Panc1 (cell line): Measurements from ENCODE around the gene PLCD3. TPM values are rescaled to one million over a fixed set of nuclear protein-coding genes. Genes with fewer than 3 reads are reported as not detected.

Experiments used
- ATAC-seq: fragments of 200-7000 bp; cut with Tn5 transposase; 2 replicates; pipeline ENCODE4 v1.9.1; 2020; ENCODE audit warnings: mild to moderate bottlenecking, moderate library complexity
- BruUV-seq: library from RNA; stranded (reverse); fragments of 400-500 nt; replicated peaks from 2 replicates; lab custom pipeline; 2021; lab: Mats Ljungman, UMichigan
- CTCF ChIA-PET: fragments of 300-600 bp; sonication (Branson Sonifier 250); formaldehyde crosslinking; loops from one replicate; lab custom pipeline; 2022; ENCODE audit warnings: antibody characterized with exemption; lab: Charles Lee
- POLR2A ChIA-PET: fragments of 300-600 bp; sonication (Branson Sonifier 250); formaldehyde crosslinking; loops from one replicate; lab custom pipeline; 2022; ENCODE audit warnings: antibody characterized with exemption; lab: Charles Lee
- DNase-seq: peaks from one replicate; pipeline ENCODE4 v3.0.0-alpha.2; 2010; ENCODE audit warnings: low read depth, low spot score
- H3K27ac ChIP-seq: 2 replicates; pipeline ENCODE4 v1.5.1; 2011; ENCODE audit warnings: mild to moderate bottlenecking, low read length, inconsistent platforms
- H3K27me3 ChIP-seq: fragments of 200-500 bp; sonication (Bioruptor generic); 2 replicates; pipeline ENCODE4 v1.6.0; 2014; ENCODE audit warnings: low read length, inconsistent platforms; ENCODE audit not compliant: control insufficient read depth, insufficient read depth
- H3K36me3 ChIP-seq: fragments of 200-500 bp; sonication (Bioruptor generic); 2 replicates; pipeline ENCODE4 v1.5.1; 2014; ENCODE audit warnings: inconsistent platforms, mild to moderate bottlenecking, low read length, moderate library complexity; ENCODE audit not compliant: control insufficient read depth, insufficient read depth
- H3K4me1 ChIP-seq: 2 replicates; pipeline ENCODE4 v1.5.1; 2011; ENCODE audit warnings: inconsistent platforms, mild to moderate bottlenecking, low read length, moderate library complexity; ENCODE audit not compliant: control insufficient read depth, insufficient read depth
- H3K4me3 ChIP-seq, 2 experiments: 2 replicates each; pipeline ENCODE4 v1.5.1; 2011 to 2012; ENCODE audit warnings: low read depth in 2 of 2, low read length in 2 of 2, mild to moderate bottlenecking in 2 of 2, inconsistent platforms in 1 of 2, moderate library complexity in 1 of 2
- H3K9me3 ChIP-seq: fragments of 200-500 bp; sonication (Bioruptor generic); 2 replicates; pipeline ENCODE4 v1.5.1; 2014; ENCODE audit warnings: low read depth, mild to moderate bottlenecking, inconsistent platforms, low read length, moderate library complexity; ENCODE audit not compliant: control insufficient read depth, insufficient read depth
- POLR2AphosphoS5 ChIP-seq: IDR thresholded peaks from 2 replicates; pipeline ENCODE4 v1.6.1; 2012; ENCODE audit warnings: mild to moderate bottlenecking, low read depth, low read length, moderate library complexity
- SIN3A ChIP-seq: IDR thresholded peaks from 2 replicates; pipeline ENCODE4 v1.6.1; 2012; ENCODE audit warnings: low read depth, mild to moderate bottlenecking, low read length, moderate library complexity, borderline replicate concordance; ENCODE audit not compliant: insufficient read depth
- TCF7L2 ChIP-seq: IDR thresholded peaks from 2 replicates; pipeline ENCODE4 v1.6.1; 2011; ENCODE audit warnings: mild to moderate bottlenecking, low read depth, low read length, inconsistent platforms
- in situ Hi-C: cut with HindIII; loops from 2 replicates; pipeline ENCODE4 v1.10.0; 2016; ENCODE audit warnings: low sequenced_read_pairs, low pct_unique_long_range_greater_than_20kb
- intact Hi-C: fragments of 100-400 bp; cut with micrococcal nuclease; formaldehyde crosslinking; loops from one replicate; pipeline ENCODE4 v1.10.0; 2022; ENCODE audit not compliant: unreplicated experiment
- total RNA-seq: library from RNA; stranded (reverse); gene quantifications from one replicate; pipeline ENCODE4 v1.2.1, GENCODE V29; 2021; ENCODE audit not compliant: unreplicated experiment
- TF ChIP-seq, protein P1 (sequence below): fragments of 450-650 bp; IDR thresholded peaks from 2 replicates; pipeline ENCODE4 v1.5.1; 2017; ENCODE audit warnings: mild to moderate bottlenecking
- TF ChIP-seq, protein P2 (sequence below), 2 experiments: IDR thresholded peaks; 2 replicates each; pipeline ENCODE4 v1.6.1; 2011 to 2012; ENCODE audit warnings: low read depth in 2 of 2, control low read depth in 1 of 2, low read length in 1 of 2, mild to moderate bottlenecking in 1 of 2, moderate library complexity in 1 of 2; ENCODE audit not compliant: insufficient read depth in 1 of 2

Gene PLCD3
- total RNA-seq, 1 experiment from 2014 or later, result 125 TPM

- no TSS peak for BruUV-seq
- no peaks in the 10 kb centered on the region for H3K9me3 ChIP-seq
- TF ChIP-seq TCF7L2 (no peak), SIN3A (no peak), POLR2AphosphoS5 (no peak)
- TF ChIP-seq, protein P1, sequence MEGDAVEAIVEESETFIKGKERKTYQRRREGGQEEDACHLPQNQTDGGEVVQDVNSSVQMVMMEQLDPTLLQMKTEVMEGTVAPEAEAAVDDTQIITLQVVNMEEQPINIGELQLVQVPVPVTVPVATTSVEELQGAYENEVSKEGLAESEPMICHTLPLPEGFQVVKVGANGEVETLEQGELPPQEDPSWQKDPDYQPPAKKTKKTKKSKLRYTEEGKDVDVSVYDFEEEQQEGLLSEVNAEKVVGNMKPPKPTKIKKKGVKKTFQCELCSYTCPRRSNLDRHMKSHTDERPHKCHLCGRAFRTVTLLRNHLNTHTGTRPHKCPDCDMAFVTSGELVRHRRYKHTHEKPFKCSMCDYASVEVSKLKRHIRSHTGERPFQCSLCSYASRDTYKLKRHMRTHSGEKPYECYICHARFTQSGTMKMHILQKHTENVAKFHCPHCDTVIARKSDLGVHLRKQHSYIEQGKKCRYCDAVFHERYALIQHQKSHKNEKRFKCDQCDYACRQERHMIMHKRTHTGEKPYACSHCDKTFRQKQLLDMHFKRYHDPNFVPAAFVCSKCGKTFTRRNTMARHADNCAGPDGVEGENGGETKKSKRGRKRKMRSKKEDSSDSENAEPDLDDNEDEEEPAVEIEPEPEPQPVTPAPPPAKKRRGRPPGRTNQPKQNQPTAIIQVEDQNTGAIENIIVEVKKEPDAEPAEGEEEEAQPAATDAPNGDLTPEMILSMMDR, result no peak
- TF ChIP-seq, protein P2, sequence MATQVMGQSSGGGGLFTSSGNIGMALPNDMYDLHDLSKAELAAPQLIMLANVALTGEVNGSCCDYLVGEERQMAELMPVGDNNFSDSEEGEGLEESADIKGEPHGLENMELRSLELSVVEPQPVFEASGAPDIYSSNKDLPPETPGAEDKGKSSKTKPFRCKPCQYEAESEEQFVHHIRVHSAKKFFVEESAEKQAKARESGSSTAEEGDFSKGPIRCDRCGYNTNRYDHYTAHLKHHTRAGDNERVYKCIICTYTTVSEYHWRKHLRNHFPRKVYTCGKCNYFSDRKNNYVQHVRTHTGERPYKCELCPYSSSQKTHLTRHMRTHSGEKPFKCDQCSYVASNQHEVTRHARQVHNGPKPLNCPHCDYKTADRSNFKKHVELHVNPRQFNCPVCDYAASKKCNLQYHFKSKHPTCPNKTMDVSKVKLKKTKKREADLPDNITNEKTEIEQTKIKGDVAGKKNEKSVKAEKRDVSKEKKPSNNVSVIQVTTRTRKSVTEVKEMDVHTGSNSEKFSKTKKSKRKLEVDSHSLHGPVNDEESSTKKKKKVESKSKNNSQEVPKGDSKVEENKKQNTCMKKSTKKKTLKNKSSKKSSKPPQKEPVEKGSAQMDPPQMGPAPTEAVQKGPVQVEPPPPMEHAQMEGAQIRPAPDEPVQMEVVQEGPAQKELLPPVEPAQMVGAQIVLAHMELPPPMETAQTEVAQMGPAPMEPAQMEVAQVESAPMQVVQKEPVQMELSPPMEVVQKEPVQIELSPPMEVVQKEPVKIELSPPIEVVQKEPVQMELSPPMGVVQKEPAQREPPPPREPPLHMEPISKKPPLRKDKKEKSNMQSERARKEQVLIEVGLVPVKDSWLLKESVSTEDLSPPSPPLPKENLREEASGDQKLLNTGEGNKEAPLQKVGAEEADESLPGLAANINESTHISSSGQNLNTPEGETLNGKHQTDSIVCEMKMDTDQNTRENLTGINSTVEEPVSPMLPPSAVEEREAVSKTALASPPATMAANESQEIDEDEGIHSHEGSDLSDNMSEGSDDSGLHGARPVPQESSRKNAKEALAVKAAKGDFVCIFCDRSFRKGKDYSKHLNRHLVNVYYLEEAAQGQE (IDR thresholded peaks at IDR 0.05; ENCODE audit: insufficient read depth in 1 of 2, low read depth in 2 of 2, low read length in 1 of 2), result no peak
- ATAC-seq, result peak; percentile 17
- H3K4me3 ChIP-seq, result peak overlapping the region in 1 of 2 experiments; percentile 24; a peak in 1 of 4 replicates
- H3K27me3 ChIP-seq, result no peaks in the 10 kb centered on the region
- H3K27ac ChIP-seq, result peak overlapping the region; percentile 99
- DNase-seq, result no peak
- H3K36me3 ChIP-seq, result no peaks in the 10 kb centered on the region
- peaks cover 43% of the 10 kb centered on the region for H3K4me1 ChIP-seq
- intact Hi-C loops (no loop called here), in situ Hi-C loops (no loop called here)
- ChIA-PET CTCF (interaction anchor here (0.5 to 1.4 kb wide), 4 partner anchors 23 to 129 kb away, joined by 3 to 7 read pairs (median 4); partner anchors contain the start of gene ACBD4), POLR2A (interaction anchor here (0.5 to 1.9 kb wide), 4 partner anchors 11 to 992 kb away, joined by 3 to 9 read pairs (median 8); partner anchors contain the start of gene HEXIM2)
Observed at GRCh38 chr17:45172232-45172540, 39.9 kb upstream of the PLCD3 start.

- ATAC-seq, result peak; percentile 59
- CTCF ChIA-PET, result interaction anchor here (0.7 to 1.4 kb wide), 3 partner anchors 23 to 36 kb away, joined by 3 to 7 read pairs (median 5); partner anchors contain the start of gene ACBD4
- Histone ChIP-seq H3K36me3 (no peaks in the 10 kb centered on the region), H3K4me1 (peaks cover 43% of the 10 kb centered on the region), H3K27ac (peak overlapping the region; percentile 99), H3K9me3 (no peaks in the 10 kb centered on the region), H3K27me3 (no peaks in the 10 kb centered on the region), H3K4me3 (no peak overlapping the region; a peak in 1 of 4 replicates)
- TF ChIP-seq, protein P1, result no peak
- TF ChIP-seq, protein P2 (IDR thresholded peaks at IDR 0.05; ENCODE audit: insufficient read depth in 1 of 2, low read depth in 2 of 2, low read length in 1 of 2), result no peak
- TF ChIP-seq SIN3A (no peak), TCF7L2 (no peak), POLR2AphosphoS5 (no peak)
- intact Hi-C loops (no loop called here), in situ Hi-C loops (no loop called here)
- no peak for DNase-seq
- POLR2A ChIA-PET, result interaction anchor here (0.5 to 1.9 kb wide), 4 partner anchors 10 to 993 kb away, joined by 3 to 9 read pairs (median 8); partner anchors contain the start of gene HEXIM2
- no TSS peak for BruUV-seq
Observed at GRCh38 chr17:45171338-45172231, 39.3 kb upstream of the PLCD3 start.
